Inflammatory macrophage treated with lipopolysaccharide for 1 hour (primary cell): ENCODE measurements around the gene HOXA7.
A peak's percentile ranks its signal among the peaks of the same experiment; 100 is the strongest.

Source experiments
- DNase-seq, 2 donors: peaks; one replicate each; pipeline ENCODE4 v3.0.0-alpha.2; 2020 to 2022

HOXA7 gene

GRCh38 chr7:27130540-27131389, 25.7 kb downstream of the HOXA7 start, which contains the start of gene HOXA4:
TSS of gene HOXA4 (minus strand) at chr7:27130757. CDS start at chr7:27130733, 24 bp downstream.
- DNase-seq: peak; percentile 67 to 86

- no peak for DNase-seq
Observed at GRCh38 chr7:27129729-27130539, 26.5 kb downstream of the HOXA7 start.

- no peak for DNase-seq
Observed at GRCh38 chr7:27128776-27129728, 27.4 kb downstream of the HOXA7 start.

- DNase-seq: no peak
Observed at GRCh38 chr7:27128034-27128433, 28.4 kb downstream of the HOXA7 start.

GRCh38 chr7:27126596-27127327, 29.7 kb downstream of the HOXA7 start:
- no peak for DNase-seq

GRCh38 chr7:27125986-27126394, 30.5 kb downstream of the HOXA7 start:
- no peak for DNase-seq

- DNase-seq: no peak
Observed at GRCh38 chr7:27124902-27125689, 31.4 kb downstream of the HOXA7 start.

- DNase-seq: no peak
Observed at GRCh38 chr7:27124096-27124901, 32.2 kb downstream of the HOXA7 start.

- no peak for DNase-seq
Observed at GRCh38 chr7:27123477-27124053, 32.9 kb downstream of the HOXA7 start.

GRCh38 chr7:27123007-27123476, 33.4 kb downstream of the HOXA7 start:
- DNase-seq: no peak

GRCh38 chr7:27122077-27122910, 34.2 kb downstream of the HOXA7 start:
- no peak for DNase-seq

GRCh38 chr7:27121684-27122076, 34.8 kb downstream of the HOXA7 start:
- DNase-seq: no peak

- no peak for DNase-seq
Observed at GRCh38 chr7:27119412-27119911, 37.0 kb downstream of the HOXA7 start.

GRCh38 chr7:27118580-27118979, 37.9 kb downstream of the HOXA7 start:
- DNase-seq: no peak

- no peak for DNase-seq
Observed at GRCh38 chr7:27117887-27118491, 38.5 kb downstream of the HOXA7 start.

GRCh38 chr7:27116962-27117886, 39.3 kb downstream of the HOXA7 start:
- DNase-seq: no peak
